Measurements from ENCODE around the gene SF3B5. TPM values are rescaled to one million over a fixed set of nuclear protein-coding genes. Genes with fewer than 3 reads are reported as not detected.

Gene SF3B5
- total and polyA plus RNA-seq, 9 of the 15 experiments (the other 6 are each of a cell fraction or from before 2014, with no cell fraction given): 238 to 1,211 (median 407) TPM

DNA sequence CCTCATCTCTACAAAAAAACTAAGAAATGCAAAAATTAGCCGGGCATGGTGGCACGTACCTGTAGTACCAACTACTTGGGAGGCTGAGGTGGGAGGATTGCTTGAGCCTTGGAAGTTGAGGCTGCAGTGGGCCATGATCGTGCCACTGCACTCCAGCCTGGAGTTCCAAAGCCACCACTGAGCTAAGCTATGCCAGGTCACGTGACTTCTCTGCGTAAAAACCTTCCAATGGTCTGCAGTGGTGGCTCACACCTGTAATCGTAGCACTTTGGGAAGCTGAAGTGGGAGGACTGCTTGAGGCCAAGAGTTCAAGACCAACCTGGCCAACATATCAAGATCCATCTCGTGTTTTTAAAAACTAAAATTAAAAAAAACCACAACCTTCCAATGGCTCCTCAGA lies 1.7 kb downstream of the SF3B5 start (continued):
- TF ChIP-seq, protein P1, sequence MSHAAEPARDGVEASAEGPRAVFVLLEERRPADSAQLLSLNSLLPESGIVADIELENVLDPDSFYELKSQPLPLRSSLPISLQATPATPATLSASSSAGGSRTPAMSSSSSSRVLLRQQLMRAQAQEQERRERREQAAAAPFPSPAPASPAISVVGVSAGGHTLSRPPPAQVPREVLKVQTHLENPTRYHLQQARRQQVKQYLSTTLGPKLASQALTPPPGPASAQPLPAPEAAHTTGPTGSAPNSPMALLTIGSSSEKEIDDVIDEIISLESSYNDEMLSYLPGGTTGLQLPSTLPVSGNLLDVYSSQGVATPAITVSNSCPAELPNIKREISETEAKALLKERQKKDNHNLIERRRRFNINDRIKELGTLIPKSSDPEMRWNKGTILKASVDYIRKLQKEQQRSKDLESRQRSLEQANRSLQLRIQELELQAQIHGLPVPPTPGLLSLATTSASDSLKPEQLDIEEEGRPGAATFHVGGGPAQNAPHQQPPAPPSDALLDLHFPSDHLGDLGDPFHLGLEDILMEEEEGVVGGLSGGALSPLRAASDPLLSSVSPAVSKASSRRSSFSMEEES (CRISPR knock-in tag; IDR thresholded peaks at IDR 0.05): peak; percentile 96
- no peak for TF ChIP-seq DMBX1 (CRISPR knock-in tag; IDR thresholded peaks at IDR 0.05; ENCODE audit: borderline replicate concordance)
- no peak for TF ChIP-seq BACH1 (tag; IDR thresholded peaks at IDR 0.05)
- no peak for TF ChIP-seq RBM17 (IDR thresholded peaks at IDR 0.05; ENCODE audit: borderline replicate concordance, low read depth, low read length)
- TF ChIP-seq, protein P2, sequence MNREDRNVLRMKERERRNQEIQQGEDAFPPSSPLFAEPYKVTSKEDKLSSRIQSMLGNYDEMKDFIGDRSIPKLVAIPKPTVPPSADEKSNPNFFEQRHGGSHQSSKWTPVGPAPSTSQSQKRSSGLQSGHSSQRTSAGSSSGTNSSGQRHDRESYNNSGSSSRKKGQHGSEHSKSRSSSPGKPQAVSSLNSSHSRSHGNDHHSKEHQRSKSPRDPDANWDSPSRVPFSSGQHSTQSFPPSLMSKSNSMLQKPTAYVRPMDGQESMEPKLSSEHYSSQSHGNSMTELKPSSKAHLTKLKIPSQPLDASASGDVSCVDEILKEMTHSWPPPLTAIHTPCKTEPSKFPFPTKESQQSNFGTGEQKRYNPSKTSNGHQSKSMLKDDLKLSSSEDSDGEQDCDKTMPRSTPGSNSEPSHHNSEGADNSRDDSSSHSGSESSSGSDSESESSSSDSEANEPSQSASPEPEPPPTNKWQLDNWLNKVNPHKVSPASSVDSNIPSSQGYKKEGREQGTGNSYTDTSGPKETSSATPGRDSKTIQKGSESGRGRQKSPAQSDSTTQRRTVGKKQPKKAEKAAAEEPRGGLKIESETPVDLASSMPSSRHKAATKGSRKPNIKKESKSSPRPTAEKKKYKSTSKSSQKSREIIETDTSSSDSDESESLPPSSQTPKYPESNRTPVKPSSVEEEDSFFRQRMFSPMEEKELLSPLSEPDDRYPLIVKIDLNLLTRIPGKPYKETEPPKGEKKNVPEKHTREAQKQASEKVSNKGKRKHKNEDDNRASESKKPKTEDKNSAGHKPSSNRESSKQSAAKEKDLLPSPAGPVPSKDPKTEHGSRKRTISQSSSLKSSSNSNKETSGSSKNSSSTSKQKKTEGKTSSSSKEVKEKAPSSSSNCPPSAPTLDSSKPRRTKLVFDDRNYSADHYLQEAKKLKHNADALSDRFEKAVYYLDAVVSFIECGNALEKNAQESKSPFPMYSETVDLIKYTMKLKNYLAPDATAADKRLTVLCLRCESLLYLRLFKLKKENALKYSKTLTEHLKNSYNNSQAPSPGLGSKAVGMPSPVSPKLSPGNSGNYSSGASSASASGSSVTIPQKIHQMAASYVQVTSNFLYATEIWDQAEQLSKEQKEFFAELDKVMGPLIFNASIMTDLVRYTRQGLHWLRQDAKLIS (CRISPR knock-in tag; IDR thresholded peaks at IDR 0.05): no peak
- TF ChIP-seq, protein P3, sequence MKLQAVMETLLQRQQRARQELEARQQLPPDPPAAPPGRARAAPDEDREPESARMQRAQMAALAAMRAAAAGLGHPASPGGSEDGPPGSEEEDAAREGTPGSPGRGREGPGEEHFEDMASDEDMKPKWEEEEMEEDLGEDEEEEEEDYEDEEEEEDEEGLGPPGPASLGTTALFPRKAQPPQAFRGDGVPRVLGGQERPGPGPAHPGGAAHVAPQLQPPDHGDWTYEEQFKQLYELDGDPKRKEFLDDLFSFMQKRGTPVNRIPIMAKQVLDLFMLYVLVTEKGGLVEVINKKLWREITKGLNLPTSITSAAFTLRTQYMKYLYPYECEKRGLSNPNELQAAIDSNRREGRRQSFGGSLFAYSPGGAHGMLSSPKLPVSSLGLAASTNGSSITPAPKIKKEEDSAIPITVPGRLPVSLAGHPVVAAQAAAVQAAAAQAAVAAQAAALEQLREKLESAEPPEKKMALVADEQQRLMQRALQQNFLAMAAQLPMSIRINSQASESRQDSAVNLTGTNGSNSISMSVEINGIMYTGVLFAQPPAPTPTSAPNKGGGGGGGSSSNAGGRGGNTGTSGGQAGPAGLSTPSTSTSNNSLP (IDR thresholded peaks at IDR 0.05; ENCODE audit: borderline replicate concordance, low read depth, low read length): no peak
- no peak for TF ChIP-seq MNT (conservative IDR thresholded peaks at IDR 0.05)
